ENCODE measurements around the gene GALNT2.

DNA sequence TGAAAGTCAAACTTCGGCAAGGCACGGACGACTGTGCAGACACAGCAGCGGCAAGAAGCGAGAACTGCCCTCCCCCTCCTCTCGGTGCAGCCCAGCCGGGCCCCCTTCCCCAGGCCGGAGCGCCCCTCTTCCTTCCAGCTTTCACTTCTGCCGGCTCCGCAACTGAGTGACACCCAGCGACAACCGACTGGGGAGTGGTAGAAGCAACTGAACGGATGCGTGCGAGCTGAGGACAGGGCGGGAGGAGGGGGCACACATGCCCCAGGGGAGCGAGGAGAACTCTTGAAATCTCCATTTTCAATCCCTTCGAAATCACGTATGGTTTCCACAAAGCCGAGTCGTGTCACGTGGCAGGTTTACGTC, 212.5 kb downstream of the GALNT2 start:
- TF ChIP-seq CTCF (IDR thresholded peaks at IDR 0.05), result no peak
- no peak for TF ChIP-seq POLR2A (IDR thresholded peaks at IDR 0.05)

All from adrenal gland (tissue), 5 donors.